Sigmoid colon (tissue), 4 donors: Measurements from ENCODE around the gene PIK3R1.

Source experiments
- CTCF ChIP-seq, 4 experiments: fragments of 450-650 bp in 3 of 4; fragments of 200-600 bp in 1 of 4; IDR thresholded peaks; one replicate each; pipeline ENCODE4 v1.5.1; 2016 to 2019; ENCODE audit warnings: antibody characterized with exemption in 4 of 4, mild to moderate bottlenecking in 3 of 4, moderate library complexity in 2 of 4
- EP300 ChIP-seq, 4 donors: sonication (generic); formaldehyde crosslinking; IDR thresholded peaks; one replicate each; pipeline ENCODE4 v1.6.1; 2017; ENCODE audit warnings: antibody characterized with exemption in 4 of 4
- POLR2A ChIP-seq, 2 donors: fragments of 450-650 bp; IDR thresholded peaks; one replicate each; pipeline ENCODE4 v1.6.1; 2016; ENCODE audit warnings: antibody characterized with exemption in 2 of 2, mild to moderate bottlenecking in 2 of 2, moderate library complexity in 2 of 2
- POLR2AphosphoS5 ChIP-seq, 4 donors: sonication (generic); formaldehyde crosslinking; IDR thresholded peaks; one replicate each; pipeline ENCODE4 v1.6.1; 2017; ENCODE audit warnings: antibody characterized with exemption in 4 of 4

GRCh38 chr5:68254810-68255209 lies 39.3 kb downstream of the PIK3R1 start:
- no peak for TF ChIP-seq POLR2A (IDR thresholded peaks at IDR 0.05)
- TF ChIP-seq CTCF (IDR thresholded peaks at IDR 0.05): no peak
- no peak for TF ChIP-seq EP300 (IDR thresholded peaks at IDR 0.05)
- TF ChIP-seq POLR2AphosphoS5 (IDR thresholded peaks at IDR 0.05): peak in 1 of 4 donors; percentile 31
